ENCODE data around the gene RAB7A. TPM values are rescaled to one million over a fixed set of nuclear protein-coding genes. Genes with fewer than 3 reads are reported as not detected.
"Not testable (repeated sequence)": the region's sequence is repeated elsewhere in the genome, so short reads cannot be mapped to it uniquely, and the experiment has no call there.

RAB7A gene
- total and polyA plus RNA-seq, 2 of the 13 experiments (the other 11 are each of a cell fraction or from before 2014, with no cell fraction given) = 26.5 to 182 TPM

- H3K4me1 ChIP-seq (ENCODE audit: insufficient read depth, low read length); intact Hi-C loops (cut with micrococcal nuclease; ENCODE audit: unreplicated experiment); FAIRE-seq; H3K27me3 ChIP-seq (ENCODE audit: control insufficient read depth in 1 of 2, insufficient read depth in 2 of 2, low read length in 2 of 2); H2AFZ ChIP-seq (ENCODE audit: low read length); H3K9me3 ChIP-seq (ENCODE audit: low read length); CTCF ChIA-PET (ENCODE audit: low intra/inter-chr PET ratio, low total read pairs); ATAC-seq; in situ Hi-C loops (cut with HindIII; ENCODE audit: extremely low pct_ligation_motif_present, low pct_unique_long_range_greater_than_20kb); H3K36me3 ChIP-seq (replicated peaks in 1 of 2; ENCODE audit: control insufficient read depth in 1 of 2, insufficient read depth in 2 of 2, low read length in 2 of 2); BruUV-seq (replicated peaks); H3K4me2 ChIP-seq (ENCODE audit: low read depth, low read length); H3K79me2 ChIP-seq (ENCODE audit: insufficient read depth, low read length); H3K27ac ChIP-seq (ENCODE audit: extremely low read length, insufficient read depth, low read length); H3K4me3 ChIP-seq (replicated peaks in 1 of 3; ENCODE audit: insufficient read depth in 1 of 3, low read depth in 2 of 3, low read length in 3 of 3); H4K20me1 ChIP-seq (ENCODE audit: insufficient read depth, low read length); POLR2A ChIA-PET; H3K9ac ChIP-seq (ENCODE audit: insufficient read depth, low read depth, low read length); DNase-seq (ENCODE audit: low spot score); TF ChIP-seq FOXA1 (CRISPR knock-in tag; IDR thresholded peaks at IDR 0.05): not testable (repeated sequence)
- TF ChIP-seq FOXA1 (IDR thresholded peaks at IDR 0.05) = 0 out of 2 replicates have a peak, but pooled peaks have one; percentile 24
- WGBS (ENCODE audit: low lambda C conversion rate) = 37% methylated on average over 7 of the region's 7 CpGs
Observed at GRCh38 chr3:128829925-128830625, 104.1 kb downstream of the RAB7A start.

GRCh38 chr3:128830762-128831161 is 104.8 kb downstream of the RAB7A start:
- H3K9ac ChIP-seq (ENCODE audit: insufficient read depth, low read depth, low read length); H3K79me2 ChIP-seq (ENCODE audit: insufficient read depth, low read length); FAIRE-seq; H3K4me1 ChIP-seq (ENCODE audit: insufficient read depth, low read length); ATAC-seq; H3K4me2 ChIP-seq (ENCODE audit: low read depth, low read length); in situ Hi-C loops (cut with HindIII; ENCODE audit: extremely low pct_ligation_motif_present, low pct_unique_long_range_greater_than_20kb); H3K4me3 ChIP-seq (replicated peaks in 1 of 3; ENCODE audit: insufficient read depth in 1 of 3, low read depth in 2 of 3, low read length in 3 of 3); DNase-seq (ENCODE audit: low spot score); H3K27ac ChIP-seq (ENCODE audit: extremely low read length, insufficient read depth, low read length); H3K36me3 ChIP-seq (replicated peaks in 1 of 2; ENCODE audit: control insufficient read depth in 1 of 2, insufficient read depth in 2 of 2, low read length in 2 of 2); H3K27me3 ChIP-seq (ENCODE audit: control insufficient read depth in 1 of 2, insufficient read depth in 2 of 2, low read length in 2 of 2); H3K9me3 ChIP-seq (ENCODE audit: low read length); BruUV-seq (replicated peaks); H4K20me1 ChIP-seq (ENCODE audit: insufficient read depth, low read length); H2AFZ ChIP-seq (ENCODE audit: low read length); POLR2A ChIA-PET; CTCF ChIA-PET (ENCODE audit: low intra/inter-chr PET ratio, low total read pairs); intact Hi-C loops (cut with micrococcal nuclease; ENCODE audit: unreplicated experiment): not testable (repeated sequence)
- WGBS (ENCODE audit: low lambda C conversion rate) = 89% methylated on average over 5 of the region's 5 CpGs

GRCh38 chr3:128832979-128833378 is 107.0 kb downstream of the RAB7A start:
- H3K4me2 ChIP-seq (ENCODE audit: low read depth, low read length); H3K4me3 ChIP-seq (replicated peaks in 1 of 3; ENCODE audit: insufficient read depth in 1 of 3, low read depth in 2 of 3, low read length in 3 of 3); H3K9ac ChIP-seq (ENCODE audit: insufficient read depth, low read depth, low read length); DNase-seq (ENCODE audit: low spot score); ATAC-seq; H3K4me1 ChIP-seq (ENCODE audit: insufficient read depth, low read length); H2AFZ ChIP-seq (ENCODE audit: low read length); H3K79me2 ChIP-seq (ENCODE audit: insufficient read depth, low read length); in situ Hi-C loops (cut with HindIII; ENCODE audit: extremely low pct_ligation_motif_present, low pct_unique_long_range_greater_than_20kb); POLR2A ChIA-PET; H4K20me1 ChIP-seq (ENCODE audit: insufficient read depth, low read length); FAIRE-seq; BruUV-seq (replicated peaks); H3K9me3 ChIP-seq (ENCODE audit: low read length); intact Hi-C loops (cut with micrococcal nuclease; ENCODE audit: unreplicated experiment); H3K27ac ChIP-seq (ENCODE audit: extremely low read length, insufficient read depth, low read length); CTCF ChIA-PET (ENCODE audit: low intra/inter-chr PET ratio, low total read pairs); H3K36me3 ChIP-seq (replicated peaks in 1 of 2; ENCODE audit: control insufficient read depth in 1 of 2, insufficient read depth in 2 of 2, low read length in 2 of 2): not testable (repeated sequence)
- peaks cover 2 to 11% of the 10 kb centered on the region in 2 experiments; a peak in 3 of 5 replicates for H3K27me3 ChIP-seq (ENCODE audit: control insufficient read depth in 1 of 2, insufficient read depth in 2 of 2, low read length in 2 of 2)
- 69% methylated on average over 5 of the region's 5 CpGs for WGBS (ENCODE audit: low lambda C conversion rate)
